CD4-positive, alpha-beta T cell treated with Interleukin-12 subunit alpha and Interleukin-12 subunit beta, for 1 hour (primary cell): ENCODE measurements around the gene SLC66A1.

Experiments used
- DNase-seq: peaks from one replicate; pipeline ENCODE4 v3.0.0-alpha.2; 2020

The SLC66A1 gene

DNA sequence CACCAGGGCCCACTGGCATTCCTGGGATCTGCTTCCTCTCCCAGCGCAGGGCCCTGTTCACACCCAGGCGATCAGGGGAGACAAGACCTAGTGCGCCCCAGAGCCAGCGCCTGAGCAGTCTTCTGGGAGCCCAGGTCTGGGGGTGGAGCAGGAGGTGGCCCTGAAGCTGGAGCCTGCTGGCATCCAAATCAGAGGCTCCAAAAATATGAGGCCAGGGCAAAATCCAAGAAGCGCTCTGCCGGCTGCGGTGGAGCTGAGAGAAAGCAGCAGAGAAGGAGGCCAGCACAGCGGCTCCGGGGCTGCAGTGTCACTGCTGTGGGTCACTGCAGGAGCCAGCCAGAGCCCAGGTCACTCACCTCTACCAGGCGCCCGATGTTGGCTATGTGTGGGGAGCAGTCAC is 32.7 kb downstream of the SLC66A1 start:
- DNase-seq, result no peak

- DNase-seq, result no peak
Measured at GRCh38 chr1:19345391-19345790, 33.3 kb downstream of the SLC66A1 start.

GRCh38 chr1:19346026-19346425 is 33.9 kb downstream of the SLC66A1 start:
- no peak for DNase-seq

GRCh38 chr1:19347533-19348172 is 35.5 kb downstream of the SLC66A1 start:
- DNase-seq, result no peak

DNA sequence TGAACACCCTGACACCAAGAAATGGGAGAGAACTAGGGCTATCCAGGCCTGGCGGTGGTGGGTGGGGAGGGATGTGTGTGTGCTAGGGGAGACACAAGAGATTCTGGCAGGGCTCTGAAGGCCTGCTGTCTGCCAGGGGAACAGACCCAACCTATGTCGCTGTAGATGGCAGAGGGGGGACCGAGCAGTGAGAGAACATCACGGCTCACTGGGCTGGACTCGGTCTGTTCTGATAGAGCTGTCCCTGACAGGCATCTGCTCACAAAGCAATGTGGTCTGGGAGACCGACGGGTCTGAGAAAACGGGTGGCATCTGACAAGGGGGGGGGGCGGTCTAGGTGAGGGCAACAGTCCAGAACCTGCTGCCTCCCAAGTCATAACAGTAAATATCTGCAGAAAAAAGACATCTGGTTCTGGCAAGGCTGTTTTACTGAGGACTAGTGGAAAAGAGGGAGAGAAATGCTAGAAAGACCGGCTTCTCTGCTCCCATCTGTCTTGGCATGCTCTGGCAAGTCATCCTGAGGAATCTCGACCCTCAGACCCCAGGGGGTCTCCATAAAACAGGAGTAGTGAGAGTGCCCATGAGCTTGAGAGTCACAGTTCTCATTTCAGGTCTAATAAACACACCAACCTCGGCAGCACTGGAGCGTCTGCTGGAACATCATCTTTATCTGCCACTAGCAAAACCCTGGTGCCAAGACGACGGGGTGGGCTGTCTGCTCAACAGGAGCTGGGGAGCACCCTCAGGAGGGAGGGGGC is 36.5 kb downstream of the SLC66A1 start:
- no peak for DNase-seq

- DNase-seq, result no peak
Measured at GRCh38 chr1:19349999-19350398, 37.9 kb downstream of the SLC66A1 start.

- DNase-seq, result no peak
Measured at GRCh38 chr1:19350566-19350965, 38.4 kb downstream of the SLC66A1 start.

DNA sequence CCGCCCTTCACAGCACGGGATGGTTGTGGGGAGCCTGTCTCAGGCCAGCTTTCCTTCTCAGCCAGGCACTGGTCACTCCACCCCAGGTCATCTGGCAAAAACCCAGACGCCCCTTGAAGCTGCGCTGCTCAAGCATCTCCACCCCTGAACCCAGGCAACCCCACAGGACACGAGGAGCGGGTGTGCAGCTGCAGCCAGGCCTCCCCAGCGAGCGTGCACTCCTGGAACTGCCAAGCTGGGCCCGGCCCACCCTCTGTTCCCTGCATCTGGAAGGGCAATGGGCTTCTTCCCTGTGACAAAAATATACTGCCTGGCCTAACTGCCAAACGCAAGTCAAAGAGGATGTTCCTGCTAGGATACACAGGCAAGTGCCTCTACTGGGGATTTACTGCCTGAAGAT is 39.7 kb downstream of the SLC66A1 start:
- no peak for DNase-seq

DNA sequence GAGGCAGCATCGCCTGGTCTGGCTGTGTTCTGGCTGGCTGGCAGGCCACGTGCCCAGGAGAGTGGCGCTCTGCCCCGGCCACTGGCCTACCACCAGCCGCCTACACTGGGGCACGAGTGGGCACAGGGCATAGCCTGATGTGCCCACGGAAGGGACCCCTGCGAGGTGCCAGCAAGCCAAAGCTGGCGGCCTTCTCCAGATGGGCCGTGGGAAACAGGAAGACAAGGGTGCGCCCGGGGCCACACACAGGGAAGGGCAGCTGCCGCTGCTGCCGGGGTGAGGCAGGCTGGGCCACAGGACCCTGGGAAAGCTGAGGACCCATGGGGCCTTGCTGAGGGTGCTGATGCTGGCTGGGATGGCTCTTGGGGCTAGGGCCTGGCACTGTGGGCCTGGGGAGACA is 40.7 kb downstream of the SLC66A1 start:
- no peak for DNase-seq

- DNase-seq, result no peak
Measured at GRCh38 chr1:19353596-19353995, 41.5 kb downstream of the SLC66A1 start.

GRCh38 chr1:19354531-19354981 is 42.4 kb downstream of the SLC66A1 start:
- no peak for DNase-seq

GRCh38 chr1:19356266-19356665 is 44.1 kb downstream of the SLC66A1 start:
- DNase-seq, result no peak

- no peak for DNase-seq
Measured at GRCh38 chr1:19357299-19357986, 45.3 kb downstream of the SLC66A1 start.

DNA sequence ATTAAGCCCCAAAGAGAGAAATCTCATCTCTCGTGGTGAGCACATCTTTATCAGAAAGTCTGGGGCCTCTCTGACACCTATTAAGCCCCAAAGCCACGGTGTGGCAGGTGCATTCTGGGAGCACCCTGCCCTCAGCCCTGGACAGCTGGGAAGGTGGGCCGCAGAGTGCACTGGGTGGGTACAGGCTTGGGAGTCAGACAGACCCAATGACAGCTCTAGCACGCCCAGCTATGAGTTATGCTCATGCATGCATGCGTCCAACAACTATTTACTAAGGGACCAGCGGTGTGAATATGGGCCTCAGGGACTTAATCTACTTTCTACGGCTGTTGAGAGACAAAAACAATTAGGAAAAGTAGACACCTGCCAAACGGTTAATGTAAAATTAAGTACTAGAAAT is 46.6 kb downstream of the SLC66A1 start:
- no peak for DNase-seq

- no peak for DNase-seq
Measured at GRCh38 chr1:19359357-19359756, 47.2 kb downstream of the SLC66A1 start.

DNA sequence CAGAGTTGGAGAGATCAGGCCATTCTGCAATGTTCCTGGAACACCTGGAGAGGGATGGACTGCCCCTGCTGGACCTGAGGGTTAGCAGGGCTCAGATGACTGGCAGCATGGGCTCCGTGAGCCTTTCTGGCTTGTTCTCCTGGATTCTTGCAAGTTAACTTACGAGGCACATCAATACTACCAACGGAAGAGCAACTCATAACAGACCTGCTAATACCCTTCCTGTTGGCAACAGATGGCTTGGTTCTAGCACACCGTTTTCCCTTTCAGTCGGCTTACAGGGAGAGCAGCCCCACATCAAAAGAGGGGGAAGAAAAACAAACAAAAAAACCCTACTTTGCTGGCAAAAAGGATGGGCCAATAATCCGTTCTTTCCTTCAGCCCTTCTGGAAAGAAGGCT is 47.9 kb downstream of the SLC66A1 start:
- no peak for DNase-seq

DNA sequence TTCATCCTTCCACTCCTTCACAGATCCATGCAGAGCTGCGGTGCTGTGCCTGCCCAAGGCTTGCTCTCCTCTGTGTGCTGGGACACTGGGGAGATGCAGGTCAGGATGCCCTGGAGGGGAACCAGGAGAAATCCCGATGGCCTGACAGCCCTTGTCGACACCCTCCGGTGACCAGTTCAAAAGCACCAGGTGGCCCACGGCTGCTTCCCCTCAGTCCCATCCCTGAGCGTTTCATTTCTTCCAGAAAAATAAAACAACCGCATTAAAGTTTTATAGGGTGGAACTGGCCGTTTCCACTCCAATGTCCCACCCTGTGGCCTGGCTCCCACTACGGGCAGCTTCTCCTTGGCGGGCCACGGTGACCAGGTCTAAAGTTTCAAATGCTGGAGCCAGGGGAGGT is 48.3 kb downstream of the SLC66A1 start:
- no peak for DNase-seq

- no peak for DNase-seq
Measured at GRCh38 chr1:19360843-19361610, 48.9 kb downstream of the SLC66A1 start.

GRCh38 chr1:19361611-19362147 is 49.6 kb downstream of the SLC66A1 start:
- DNase-seq, result no peak

DNA sequence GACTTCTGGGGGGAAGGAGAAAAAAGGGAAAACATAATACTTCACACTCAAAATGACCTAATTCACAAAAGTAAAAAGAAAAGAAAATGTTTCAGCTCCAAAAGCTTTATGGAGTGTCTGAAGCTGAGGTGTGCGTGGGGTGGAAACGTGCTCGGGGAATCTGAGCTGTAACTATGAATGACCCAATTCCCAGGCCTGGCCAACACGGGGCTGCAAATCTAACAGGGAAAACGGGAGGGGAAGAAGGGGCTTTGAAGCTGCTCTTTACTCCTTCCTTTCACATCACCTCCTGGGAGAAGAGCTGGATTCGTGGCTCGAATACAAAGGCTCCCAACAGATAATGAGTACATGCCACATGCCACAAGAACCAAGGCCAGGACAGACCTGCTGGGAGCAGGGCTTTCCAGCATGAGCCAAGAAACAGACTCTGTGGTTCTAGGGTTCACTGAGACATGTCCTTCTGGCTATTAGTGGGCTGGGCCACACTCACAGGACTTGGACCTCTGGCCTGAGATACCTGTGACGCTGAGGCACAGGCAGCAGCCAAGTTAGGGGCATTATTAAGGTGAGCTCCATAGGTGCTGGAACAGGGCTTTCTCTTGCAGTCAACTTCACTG is 51.5 kb downstream of the SLC66A1 start:
- DNase-seq, result no peak

DNA sequence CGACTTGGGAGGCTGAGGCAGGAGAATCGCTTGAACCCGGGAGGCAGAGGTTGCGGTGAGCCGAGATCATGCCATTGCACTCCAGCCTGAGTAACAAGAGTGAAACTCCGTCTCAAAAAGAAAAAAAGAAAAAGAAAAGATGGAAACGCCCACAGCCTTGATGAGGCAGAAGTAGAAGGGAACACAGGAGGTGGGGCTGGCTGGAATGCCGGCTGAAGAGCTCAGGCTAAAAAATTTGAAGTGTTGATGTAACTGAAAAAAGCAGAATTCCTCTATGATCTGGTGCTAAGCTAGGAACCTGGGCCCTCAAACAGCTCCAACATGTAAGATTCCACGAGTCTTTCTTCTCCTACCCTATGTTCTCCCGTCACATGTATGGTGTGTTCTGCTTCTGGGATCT is 53.6 kb downstream of the SLC66A1 start:
- no peak for DNase-seq
